ENCODE data around the gene KRT20.

The KRT20 gene

DNA sequence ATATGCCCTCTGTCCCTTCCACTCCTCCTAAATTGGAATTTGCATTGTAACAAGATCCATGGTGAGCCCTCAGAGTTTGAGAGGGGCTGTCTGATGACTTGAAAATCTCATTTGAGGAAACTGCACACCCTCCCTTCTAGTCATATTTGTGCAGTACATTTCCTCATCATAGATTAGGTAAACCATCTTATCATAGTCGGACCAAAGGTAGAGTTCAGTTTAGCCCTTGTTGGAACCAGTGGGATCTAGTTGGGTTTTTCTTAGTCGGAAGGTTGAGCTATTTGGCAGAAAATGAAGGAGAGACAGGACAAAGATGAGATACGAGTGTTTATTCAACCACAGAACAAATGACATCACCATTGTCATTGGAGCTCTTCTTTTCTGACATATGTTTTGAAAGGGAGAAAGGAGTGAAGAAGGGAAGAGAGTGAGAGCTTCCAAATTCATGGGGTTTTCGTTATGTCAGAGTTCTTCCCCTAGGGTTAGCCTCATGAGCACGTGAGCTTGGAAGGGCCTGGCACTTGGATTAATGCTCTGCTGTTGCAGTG lies 15.8 kb upstream of the KRT20 start:
- no peak overlapping the region for H3K27ac ChIP-seq (ENCODE audit: low read depth, low read length, severe bottlenecking)
- no peak overlapping the region for H3K4me3 ChIP-seq (ENCODE audit: extremely low read depth, insufficient read depth, low read length, poor library complexity, severe bottlenecking)
- H3K4me1 ChIP-seq (ENCODE audit: control insufficient read depth, insufficient read depth, low read length, poor library complexity, severe bottlenecking), result peaks cover 4% of the 10 kb centered on the region
- H3K36me3 ChIP-seq (ENCODE audit: control insufficient read depth, insufficient read depth, low read length), result no peaks in the 10 kb centered on the region
- WGBS, 2 experiments (ENCODE audit: insufficient coverage in 2 of 2), result 71 to 76% methylated on average over 2 to 3 of the region's 5 CpGs
- no peaks in the 10 kb centered on the region for H3K9me3 ChIP-seq (ENCODE audit: control insufficient read depth, low read length)

- 100% methylated on average over 1 to 2 of the region's 4 CpGs for WGBS, 2 experiments (ENCODE audit: insufficient coverage in 2 of 2)
- Histone ChIP-seq H3K4me1 (ENCODE audit: control insufficient read depth, insufficient read depth, low read length, poor library complexity, severe bottlenecking) (no peaks in the 10 kb centered on the region), H3K27ac (ENCODE audit: low read depth, low read length, severe bottlenecking) (no peak overlapping the region), H3K4me3 (ENCODE audit: extremely low read depth, insufficient read depth, low read length, poor library complexity, severe bottlenecking) (no peak overlapping the region), H3K36me3 (ENCODE audit: control insufficient read depth, insufficient read depth, low read length) (no peaks in the 10 kb centered on the region), H3K9me3 (ENCODE audit: control insufficient read depth, low read length) (no peaks in the 10 kb centered on the region)
These were observed 11.9 kb upstream of the KRT20 start for GRCh38 chr17:40896916-40897455.

- H3K4me3 ChIP-seq (ENCODE audit: extremely low read depth, insufficient read depth, low read length, poor library complexity, severe bottlenecking), result no peak overlapping the region
- H3K27ac ChIP-seq (ENCODE audit: low read depth, low read length, severe bottlenecking), result no peak overlapping the region
- H3K9me3 ChIP-seq (ENCODE audit: control insufficient read depth, low read length), result no peaks in the 10 kb centered on the region
- 83 to 89% methylated on average over 5 to 8 of the region's 9 CpGs for WGBS, 2 experiments (ENCODE audit: insufficient coverage in 2 of 2)
- no peaks in the 10 kb centered on the region for H3K36me3 ChIP-seq (ENCODE audit: control insufficient read depth, insufficient read depth, low read length)
- H3K4me1 ChIP-seq (ENCODE audit: control insufficient read depth, insufficient read depth, low read length, poor library complexity, severe bottlenecking), result no peaks in the 10 kb centered on the region
These were observed 10.2 kb upstream of the KRT20 start for GRCh38 chr17:40895106-40895730.

- Histone ChIP-seq H3K9me3 (ENCODE audit: control insufficient read depth, low read length) (no peaks in the 10 kb centered on the region), H3K36me3 (ENCODE audit: control insufficient read depth, insufficient read depth, low read length) (no peaks in the 10 kb centered on the region), H3K4me1 (ENCODE audit: control insufficient read depth, insufficient read depth, low read length, poor library complexity, severe bottlenecking) (no peaks in the 10 kb centered on the region), H3K27ac (ENCODE audit: low read depth, low read length, severe bottlenecking) (no peak overlapping the region), H3K4me3 (ENCODE audit: extremely low read depth, insufficient read depth, low read length, poor library complexity, severe bottlenecking) (no peak overlapping the region)
- 93% methylated on average over 2 of the region's 2 CpGs; no CpG with 5 or more reads in 1 of the 2 experiments for WGBS, 2 experiments (ENCODE audit: insufficient coverage in 2 of 2)
These were observed 3.2 kb upstream of the KRT20 start for GRCh38 chr17:40888196-40888720.

- H3K4me1 ChIP-seq (ENCODE audit: control insufficient read depth, insufficient read depth, low read length, poor library complexity, severe bottlenecking), result no peaks in the 10 kb centered on the region
- no peak overlapping the region for H3K4me3 ChIP-seq (ENCODE audit: extremely low read depth, insufficient read depth, low read length, poor library complexity, severe bottlenecking)
- H3K9me3 ChIP-seq (ENCODE audit: control insufficient read depth, low read length), result no peaks in the 10 kb centered on the region
- no peak overlapping the region for H3K27ac ChIP-seq (ENCODE audit: low read depth, low read length, severe bottlenecking)
- no peaks in the 10 kb centered on the region for H3K36me3 ChIP-seq (ENCODE audit: control insufficient read depth, insufficient read depth, low read length)
- 83% methylated on average over 1 of the region's 3 CpGs; no CpG with 5 or more reads in 1 of the 2 experiments for WGBS, 2 experiments (ENCODE audit: insufficient coverage in 2 of 2)
These were observed 1.0 kb upstream of the KRT20 start for GRCh38 chr17:40886090-40886489.

DNA sequence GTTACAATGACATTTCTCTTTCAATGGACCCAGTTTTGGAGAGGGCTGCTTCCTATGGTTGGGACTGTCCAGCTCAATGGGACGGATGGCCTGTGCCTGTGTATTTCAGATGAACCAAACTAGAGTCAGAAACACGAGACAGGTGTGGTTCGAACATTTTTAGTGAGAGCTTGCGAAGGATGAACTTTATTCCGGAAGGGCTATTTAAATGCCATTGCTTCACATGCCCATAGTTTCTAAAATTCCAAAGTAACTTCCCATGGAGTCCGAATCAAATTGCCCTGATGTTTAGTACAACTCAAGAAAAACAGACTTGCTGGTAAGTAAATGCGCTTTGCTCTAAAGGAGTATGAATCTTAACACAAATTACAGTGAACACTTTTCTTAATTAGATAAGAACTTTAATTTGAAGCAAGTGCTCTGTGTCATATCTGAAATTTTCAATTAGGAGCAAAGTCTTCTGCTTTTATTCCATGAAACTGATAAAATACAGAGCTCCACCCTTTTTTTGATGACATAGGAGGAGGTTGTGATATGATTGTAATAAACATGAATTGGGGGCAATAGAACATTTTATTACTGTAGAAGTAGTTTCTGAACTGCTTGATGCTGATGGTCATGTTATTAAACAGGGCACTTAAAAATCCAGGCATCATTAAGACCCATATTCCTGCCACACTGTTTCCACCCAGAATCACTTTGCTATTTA lies 1.3 kb downstream of the KRT20 start:
- H3K4me1 ChIP-seq (ENCODE audit: control insufficient read depth, insufficient read depth, low read length, poor library complexity, severe bottlenecking), result no peaks in the 10 kb centered on the region
- no peaks in the 10 kb centered on the region for H3K36me3 ChIP-seq (ENCODE audit: control insufficient read depth, insufficient read depth, low read length)
- H3K27ac ChIP-seq (ENCODE audit: low read depth, low read length, severe bottlenecking), result no peak overlapping the region
- no peaks in the 10 kb centered on the region for H3K9me3 ChIP-seq (ENCODE audit: control insufficient read depth, low read length)
- no peak overlapping the region for H3K4me3 ChIP-seq (ENCODE audit: extremely low read depth, insufficient read depth, low read length, poor library complexity, severe bottlenecking)
- 79 to 90% methylated on average over 4 to 5 of the region's 7 CpGs for WGBS, 2 experiments (ENCODE audit: insufficient coverage in 2 of 2)

- Histone ChIP-seq H3K9me3 (ENCODE audit: control insufficient read depth, low read length) (no peaks in the 10 kb centered on the region), H3K27ac (ENCODE audit: low read depth, low read length, severe bottlenecking) (no peak overlapping the region), H3K4me3 (ENCODE audit: extremely low read depth, insufficient read depth, low read length, poor library complexity, severe bottlenecking) (no peak overlapping the region), H3K4me1 (ENCODE audit: control insufficient read depth, insufficient read depth, low read length, poor library complexity, severe bottlenecking) (no peaks in the 10 kb centered on the region), H3K36me3 (ENCODE audit: control insufficient read depth, insufficient read depth, low read length) (no peaks in the 10 kb centered on the region)
- WGBS, 2 experiments (ENCODE audit: insufficient coverage in 2 of 2), result 91 to 93% methylated on average over 1 of the region's 1 CpG
These were observed 2.0 kb downstream of the KRT20 start for GRCh38 chr17:40883031-40883430.

DNA sequence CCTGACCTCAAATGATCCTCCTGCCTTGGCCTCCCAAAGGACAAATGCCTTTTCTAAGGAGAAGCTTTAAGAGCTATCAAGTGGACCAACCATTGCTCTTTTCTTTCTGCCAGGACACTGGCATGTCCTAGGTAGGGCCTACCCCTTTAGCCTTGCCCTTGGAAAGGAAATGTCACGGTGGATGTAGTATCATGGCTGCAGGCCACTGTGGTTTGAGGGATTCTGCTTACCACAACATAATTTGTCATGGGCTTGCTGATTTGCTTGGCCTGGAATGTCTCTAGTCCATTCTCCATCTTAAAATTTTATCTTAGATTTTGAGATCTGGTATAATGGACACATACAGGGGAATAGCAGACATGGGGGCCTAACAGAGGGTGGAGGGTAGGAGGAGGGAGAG lies 6.0 kb downstream of the KRT20 start:
- Histone ChIP-seq H3K36me3 (ENCODE audit: control insufficient read depth, insufficient read depth, low read length) (no peaks in the 10 kb centered on the region), H3K4me1 (ENCODE audit: control insufficient read depth, insufficient read depth, low read length, poor library complexity, severe bottlenecking) (no peaks in the 10 kb centered on the region), H3K9me3 (ENCODE audit: control insufficient read depth, low read length) (no peaks in the 10 kb centered on the region), H3K27ac (ENCODE audit: low read depth, low read length, severe bottlenecking) (no peak overlapping the region), H3K4me3 (ENCODE audit: extremely low read depth, insufficient read depth, low read length, poor library complexity, severe bottlenecking) (no peak overlapping the region)
- WGBS, 2 experiments (ENCODE audit: insufficient coverage in 2 of 2), result no CpG with 5 or more reads among the region's 1 CpG

DNA sequence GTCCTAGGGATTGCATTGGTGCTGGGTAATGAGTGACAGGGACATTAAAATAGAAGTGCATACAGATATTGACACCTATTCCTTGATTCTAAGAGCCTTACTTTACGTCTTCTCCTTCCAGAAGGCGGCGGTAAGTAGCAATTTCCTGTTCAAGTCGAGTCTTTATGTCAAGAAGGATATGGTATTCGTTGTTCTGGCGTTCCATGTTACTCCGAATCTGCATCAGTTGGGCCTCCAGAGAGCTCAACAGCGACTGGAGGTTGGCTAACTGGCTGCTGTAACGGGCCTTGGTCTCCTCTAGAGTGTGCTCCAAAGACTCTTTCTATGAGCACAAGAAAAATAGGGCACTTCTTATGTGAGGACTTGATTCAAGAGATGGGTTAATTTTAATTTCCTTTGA lies 7.0 kb downstream of the KRT20 start:
- no peak overlapping the region for H3K27ac ChIP-seq (ENCODE audit: low read depth, low read length, severe bottlenecking)
- no peaks in the 10 kb centered on the region for H3K4me1 ChIP-seq (ENCODE audit: control insufficient read depth, insufficient read depth, low read length, poor library complexity, severe bottlenecking)
- WGBS, 2 experiments (ENCODE audit: insufficient coverage in 2 of 2), result 86 to 97% methylated on average over 6 to 9 of the region's 9 CpGs
- H3K4me3 ChIP-seq (ENCODE audit: extremely low read depth, insufficient read depth, low read length, poor library complexity, severe bottlenecking), result no peak overlapping the region
- no peaks in the 10 kb centered on the region for H3K36me3 ChIP-seq (ENCODE audit: control insufficient read depth, insufficient read depth, low read length)
- H3K9me3 ChIP-seq (ENCODE audit: control insufficient read depth, low read length), result no peaks in the 10 kb centered on the region

DNA sequence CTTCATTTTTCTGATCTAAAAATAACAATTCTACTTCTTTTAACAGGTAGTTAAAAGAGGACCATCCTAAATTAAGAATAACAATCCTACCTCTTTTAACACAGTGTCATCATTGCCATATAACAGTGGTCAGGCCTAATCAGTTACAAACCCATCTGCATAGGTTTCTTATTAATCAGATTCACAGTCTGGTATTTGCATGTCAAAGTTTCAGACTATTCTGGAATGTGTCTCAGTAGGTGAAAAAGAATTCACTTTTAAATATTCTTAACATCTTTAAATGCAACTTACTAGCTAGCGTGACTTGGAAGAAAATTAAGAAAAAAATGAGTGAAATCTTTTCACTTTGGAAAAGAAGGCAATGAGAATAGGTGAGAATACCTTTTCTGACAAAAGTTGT lies 11.2 kb downstream of the KRT20 start:
- Histone ChIP-seq H3K4me1 (ENCODE audit: control insufficient read depth, insufficient read depth, low read length, poor library complexity, severe bottlenecking) (no peaks in the 10 kb centered on the region), H3K27ac (ENCODE audit: low read depth, low read length, severe bottlenecking) (no peak overlapping the region), H3K36me3 (ENCODE audit: control insufficient read depth, insufficient read depth, low read length) (no peaks in the 10 kb centered on the region), H3K4me3 (ENCODE audit: extremely low read depth, insufficient read depth, low read length, poor library complexity, severe bottlenecking) (no peak overlapping the region), H3K9me3 (ENCODE audit: control insufficient read depth, low read length) (no peaks in the 10 kb centered on the region)
- 83% methylated on average over 1 of the region's 1 CpG; no CpG with 5 or more reads in 1 of the 2 experiments for WGBS, 2 experiments (ENCODE audit: insufficient coverage in 2 of 2)

DNA sequence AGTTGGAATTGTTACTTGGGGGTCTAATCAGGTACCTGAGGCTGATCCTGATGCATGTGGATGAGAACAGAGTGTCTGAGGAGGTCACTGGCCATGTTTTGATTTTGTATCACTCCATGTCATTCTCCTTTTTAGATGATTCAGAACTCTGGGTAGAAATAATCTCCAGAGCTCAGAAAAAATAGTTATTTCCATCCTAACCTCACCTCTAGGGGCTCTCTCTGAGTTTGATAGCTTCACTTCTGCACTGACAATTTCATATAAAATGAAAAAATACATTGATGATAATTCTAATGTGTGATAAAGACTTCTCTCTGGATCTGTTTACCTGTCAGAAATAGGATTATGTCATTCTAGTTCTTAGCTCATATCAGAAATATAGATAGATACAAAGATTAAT lies 11.8 kb downstream of the KRT20 start:
- no peaks in the 10 kb centered on the region for H3K9me3 ChIP-seq (ENCODE audit: control insufficient read depth, low read length)
- H3K4me1 ChIP-seq (ENCODE audit: control insufficient read depth, insufficient read depth, low read length, poor library complexity, severe bottlenecking), result no peaks in the 10 kb centered on the region
- no peak overlapping the region for H3K4me3 ChIP-seq (ENCODE audit: extremely low read depth, insufficient read depth, low read length, poor library complexity, severe bottlenecking)
- H3K36me3 ChIP-seq (ENCODE audit: control insufficient read depth, insufficient read depth, low read length), result no peaks in the 10 kb centered on the region
- H3K27ac ChIP-seq (ENCODE audit: low read depth, low read length, severe bottlenecking), result no peak overlapping the region

Data from mesodermal cell (in vitro differentiated cells).